Neural cell (in vitro differentiated cells): ENCODE results near the gene AHI1. TPM values are rescaled to one million over a fixed set of nuclear protein-coding genes. Genes with fewer than 3 reads are reported as not detected.

Experiments used
- H2AFZ ChIP-seq: fragments of 200-600, 300-800 bp; sonication (generic), shearing (Covaris generic); 2 replicates; pipeline ENCODE4 v1.6.0; 2014; ENCODE audit warnings: low read depth, mild to moderate bottlenecking, antibody characterized with exemption, low read length, moderate library complexity
- H3F3A ChIP-seq: fragments of 200-600 bp; shearing (Covaris generic); 2 replicates; pipeline ENCODE4 v1.6.1; 2016; ENCODE audit warnings: mild to moderate bottlenecking, moderate library complexity, mixed read lengths, antibody characterized with exemption, low read length; ENCODE audit not compliant: insufficient read depth, poor library complexity, severe bottlenecking
- H3K27ac ChIP-seq: fragments of 200-600, 300-800 bp; sonication (generic), shearing (Covaris generic); 2 replicates; pipeline ENCODE4 v1.5.1; 2014; ENCODE audit warnings: mild to moderate bottlenecking, low read length, moderate library complexity
- H3K27me3 ChIP-seq: fragments of 300-800, 200-600 bp; sonication (generic), shearing (Covaris generic); 2 replicates; pipeline ENCODE4 v1.6.0; 2014; ENCODE audit warnings: mild to moderate bottlenecking, low read depth, low read length, moderate library complexity; ENCODE audit not compliant: insufficient read depth
- H3K36me3 ChIP-seq: fragments of 300-800, 200-600 bp; sonication (generic), shearing (Covaris generic); 2 replicates; pipeline ENCODE4 v1.5.1; 2014; ENCODE audit warnings: mild to moderate bottlenecking, antibody characterized with exemption, low read length, moderate library complexity; ENCODE audit not compliant: insufficient read depth
- H3K4me2 ChIP-seq: fragments of 300-800, 200-600 bp; sonication (generic), shearing (Covaris generic); 2 replicates; pipeline ENCODE4 v1.6.0; 2014; ENCODE audit warnings: mild to moderate bottlenecking, low read length
- H3K4me3 ChIP-seq: fragments of 300-800, 200-600 bp; sonication (generic), shearing (Covaris generic); 2 replicates; pipeline ENCODE4 v1.5.1; 2014; ENCODE audit warnings: mild to moderate bottlenecking, low read length, moderate library complexity
- H3K79me2 ChIP-seq: fragments of 200-600 bp; shearing (Covaris generic); replicated peaks from 2 replicates; pipeline ENCODE4 v1.6.0; 2014; ENCODE audit warnings: mild to moderate bottlenecking, low read length, moderate library complexity; ENCODE audit not compliant: insufficient read depth
- H3K9ac ChIP-seq: fragments of 300-800, 200-600 bp; sonication (generic), shearing (Covaris generic); 2 replicates; pipeline ENCODE4 v1.6.1; 2016; ENCODE audit warnings: mild to moderate bottlenecking, low read length, mixed read lengths
- H3K9me2 ChIP-seq: fragments of 200-600 bp; shearing (Covaris generic); 2 replicates; pipeline ENCODE4 v1.6.1; 2016; ENCODE audit warnings: mild to moderate bottlenecking, low read length, mixed read lengths; ENCODE audit not compliant: insufficient read depth
- H3K9me3 ChIP-seq: fragments of 200-600, 300-800 bp; sonication (generic), shearing (Covaris generic); 2 replicates; pipeline ENCODE4 v1.6.1; 2016; ENCODE audit warnings: mild to moderate bottlenecking, mixed run types, low read length, moderate library complexity, mixed read lengths
- H4K20me1 ChIP-seq: fragments of 200-600 bp; shearing (Covaris generic); 2 replicates; pipeline ENCODE4 v1.6.1; 2016; ENCODE audit warnings: mild to moderate bottlenecking, mixed run types; ENCODE audit not compliant: insufficient read depth
- CTCF ChIP-seq: fragments of 450-650 bp; IDR thresholded peaks from 2 replicates; pipeline ENCODE4 v1.5.1; 2014; ENCODE audit warnings: antibody characterized with exemption, mild to moderate bottlenecking, moderate library complexity; ENCODE audit not compliant: poor library complexity, severe bottlenecking
- EP300 ChIP-seq: fragments of 450-650 bp; conservative IDR thresholded peaks from 2 replicates; pipeline ENCODE4 v1.6.1; 2014; ENCODE audit warnings: antibody characterized with exemption, mild to moderate bottlenecking, moderate library complexity; ENCODE audit not compliant: poor library complexity, severe bottlenecking
- EZH2 ChIP-seq: fragments of 200-600, 300-800 bp; shearing (Covaris generic), sonication (generic); IDR thresholded peaks from 2 replicates; pipeline ENCODE4 v1.6.1; 2014; ENCODE audit warnings: antibody characterized with exemption, low read length, borderline replicate concordance, mild to moderate bottlenecking; ENCODE audit not compliant: insufficient read depth, poor library complexity, severe bottlenecking
- MXI1 ChIP-seq: fragments of 450-650 bp; conservative IDR thresholded peaks from 2 replicates; pipeline ENCODE4 v1.6.1; 2014; ENCODE audit warnings: antibody characterized with exemption, mild to moderate bottlenecking; ENCODE audit not compliant: poor library complexity, severe bottlenecking
- POLR2AphosphoS5 ChIP-seq: IDR thresholded peaks from 2 replicates; pipeline ENCODE4 v1.6.1; 2012
- RAD21 ChIP-seq: fragments of 450-650 bp; conservative IDR thresholded peaks from 2 replicates; pipeline ENCODE4 v1.6.1; 2014; ENCODE audit warnings: antibody characterized with exemption, mild to moderate bottlenecking, moderate library complexity
- SMC3 ChIP-seq: fragments of 450-650 bp; conservative IDR thresholded peaks from 2 replicates; pipeline ENCODE4 v1.6.1; 2014; ENCODE audit warnings: antibody characterized with exemption, mild to moderate bottlenecking, moderate library complexity; ENCODE audit not compliant: poor library complexity
- TAF1 ChIP-seq: IDR thresholded peaks from 2 replicates; pipeline ENCODE4 v1.6.1; 2012; ENCODE audit warnings: low read depth
- polyA plus RNA-seq: library from polyadenylated mRNA; depleted of rRNA; stranded (reverse); fragments of >200 nt; gene quantifications from 2 replicates; pipeline ENCODE4 v1.2.3, GENCODE V29; 2014
- TF ChIP-seq, protein P1 (sequence below): IDR thresholded peaks from 2 replicates; pipeline ENCODE4 v1.6.1; 2012; ENCODE audit warnings: borderline replicate concordance

The AHI1 gene
- polyA plus RNA-seq, 1 donor from 2014 or later = 58.2 TPM

- no peaks in the 10 kb centered on the region for H3K27me3 ChIP-seq
- H3K9ac ChIP-seq = no peak overlapping the region
- H3K9me3 ChIP-seq = no peaks in the 10 kb centered on the region
- no peaks in the 10 kb centered on the region for H3K36me3 ChIP-seq
- no peak overlapping the region for H2AFZ ChIP-seq
- no peaks in the 10 kb centered on the region for H3K79me2 ChIP-seq
- no peak overlapping the region for H3K4me2 ChIP-seq
- no peak for TF ChIP-seq CTCF
- TF ChIP-seq POLR2AphosphoS5 = no peak
- TF ChIP-seq EZH2 = no peak
- TF ChIP-seq TAF1 = no peak
- TF ChIP-seq EP300 = no peak
- TF ChIP-seq, protein P1, sequence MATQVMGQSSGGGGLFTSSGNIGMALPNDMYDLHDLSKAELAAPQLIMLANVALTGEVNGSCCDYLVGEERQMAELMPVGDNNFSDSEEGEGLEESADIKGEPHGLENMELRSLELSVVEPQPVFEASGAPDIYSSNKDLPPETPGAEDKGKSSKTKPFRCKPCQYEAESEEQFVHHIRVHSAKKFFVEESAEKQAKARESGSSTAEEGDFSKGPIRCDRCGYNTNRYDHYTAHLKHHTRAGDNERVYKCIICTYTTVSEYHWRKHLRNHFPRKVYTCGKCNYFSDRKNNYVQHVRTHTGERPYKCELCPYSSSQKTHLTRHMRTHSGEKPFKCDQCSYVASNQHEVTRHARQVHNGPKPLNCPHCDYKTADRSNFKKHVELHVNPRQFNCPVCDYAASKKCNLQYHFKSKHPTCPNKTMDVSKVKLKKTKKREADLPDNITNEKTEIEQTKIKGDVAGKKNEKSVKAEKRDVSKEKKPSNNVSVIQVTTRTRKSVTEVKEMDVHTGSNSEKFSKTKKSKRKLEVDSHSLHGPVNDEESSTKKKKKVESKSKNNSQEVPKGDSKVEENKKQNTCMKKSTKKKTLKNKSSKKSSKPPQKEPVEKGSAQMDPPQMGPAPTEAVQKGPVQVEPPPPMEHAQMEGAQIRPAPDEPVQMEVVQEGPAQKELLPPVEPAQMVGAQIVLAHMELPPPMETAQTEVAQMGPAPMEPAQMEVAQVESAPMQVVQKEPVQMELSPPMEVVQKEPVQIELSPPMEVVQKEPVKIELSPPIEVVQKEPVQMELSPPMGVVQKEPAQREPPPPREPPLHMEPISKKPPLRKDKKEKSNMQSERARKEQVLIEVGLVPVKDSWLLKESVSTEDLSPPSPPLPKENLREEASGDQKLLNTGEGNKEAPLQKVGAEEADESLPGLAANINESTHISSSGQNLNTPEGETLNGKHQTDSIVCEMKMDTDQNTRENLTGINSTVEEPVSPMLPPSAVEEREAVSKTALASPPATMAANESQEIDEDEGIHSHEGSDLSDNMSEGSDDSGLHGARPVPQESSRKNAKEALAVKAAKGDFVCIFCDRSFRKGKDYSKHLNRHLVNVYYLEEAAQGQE = no peak
- no peak for TF ChIP-seq SMC3
- TF ChIP-seq RAD21 = no peak
- no peak for TF ChIP-seq MXI1
- no peaks in the 10 kb centered on the region for H3F3A ChIP-seq
- no peak overlapping the region for H3K27ac ChIP-seq
- H3K4me3 ChIP-seq = no peak overlapping the region
- no peaks in the 10 kb centered on the region for H4K20me1 ChIP-seq
- no peaks in the 10 kb centered on the region for H3K9me2 ChIP-seq
Observed at GRCh38 chr6:135522965-135523692, 25.6 kb upstream of the AHI1 start.

- Histone ChIP-seq H3K4me3 (no peak overlapping the region), H3F3A (no peaks in the 10 kb centered on the region), H3K4me2 (no peak overlapping the region), H2AFZ (no peak overlapping the region), H3K79me2 (no peaks in the 10 kb centered on the region), H3K27me3 (no peaks in the 10 kb centered on the region), H3K9me2 (no peaks in the 10 kb centered on the region), H3K9ac (no peak overlapping the region), H3K36me3 (no peaks in the 10 kb centered on the region), H4K20me1 (no peaks in the 10 kb centered on the region), H3K27ac (no peak overlapping the region), H3K9me3 (no peaks in the 10 kb centered on the region)
- TF ChIP-seq EP300 = no peak
- no peak for TF ChIP-seq SMC3
- TF ChIP-seq RAD21 = no peak
- TF ChIP-seq, protein P1 = no peak
- no peak for TF ChIP-seq POLR2AphosphoS5
- no peak for TF ChIP-seq EZH2
- no peak for TF ChIP-seq TAF1
- TF ChIP-seq MXI1 = no peak
- no peak for TF ChIP-seq CTCF
Observed at GRCh38 chr6:135521431-135521830, 23.9 kb upstream of the AHI1 start.
